ENCODE measurements around the gene TPM3. TPM values are rescaled to one million over a fixed set of nuclear protein-coding genes. Genes with fewer than 3 reads are reported as not detected.

Gene TPM3
- total and polyA plus RNA-seq, 9 of the 15 experiments (the other 6 are each of a cell fraction or from before 2014, with no cell fraction given): 202 to 604 (median 421) TPM

DNA sequence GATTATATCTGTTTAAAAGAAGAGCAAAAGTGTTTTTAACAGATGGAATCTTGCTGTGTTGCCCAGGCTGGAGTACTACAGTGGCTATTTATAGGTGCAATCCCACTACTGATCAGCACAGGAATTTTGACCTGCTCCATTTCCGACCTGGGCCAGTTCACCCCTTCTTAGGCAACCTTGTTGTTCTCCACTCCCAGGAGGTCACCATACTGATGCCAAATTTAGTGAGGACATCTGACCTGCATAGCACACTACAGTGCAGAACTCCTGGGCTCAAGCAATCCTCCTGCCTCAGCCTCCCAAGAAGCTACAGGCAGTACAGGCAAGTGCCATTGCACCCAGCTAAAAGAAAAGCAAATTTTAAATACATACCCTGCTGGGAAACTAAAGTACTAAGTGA, 25.7 kb downstream of the TPM3 start:
- Histone ChIP-seq H3K4me1 (replicated peaks in 1 of 2; ENCODE audit: control insufficient read depth in 2 of 2, insufficient read depth in 2 of 2, low read length in 2 of 2) (no peaks in the 10 kb centered on the region), H4K20me1 (replicated peaks; ENCODE audit: control insufficient read depth, insufficient read depth, low read length) (no peaks in the 10 kb centered on the region), H3K27me3 (ENCODE audit: control insufficient read depth in 2 of 2, insufficient read depth in 2 of 2, low read length in 2 of 2) (no peaks in the 10 kb centered on the region), H3K36me3 (ENCODE audit: control insufficient read depth, insufficient read depth, low read length) (peaks cover 96% of the 10 kb centered on the region), H3K27ac (ENCODE audit: extremely low read depth, low read depth, low read length) (no peak overlapping the region), H3K9me3 (replicated peaks; ENCODE audit: control insufficient read depth, insufficient read depth, low read depth, low read length) (0 out of 2 replicates have a peak, but pooled peaks cover 5% of the 10 kb centered on the region), H3K9me1 (ENCODE audit: control insufficient read depth, insufficient read depth, low read length) (no peaks in the 10 kb centered on the region), H3K79me2 (ENCODE audit: control insufficient read depth, insufficient read depth, low read length) (peaks cover 3% of the 10 kb centered on the region; the same call in 2 of the 3 replicates), H3K9ac (ENCODE audit: insufficient read depth in 1 of 2, low read depth in 2 of 2, low read length in 2 of 2) (no peak overlapping the region), H3K4me3 (no peak overlapping the region), H2AFZ (ENCODE audit: low read depth, low read length) (no peak overlapping the region), H3K4me2 (ENCODE audit: insufficient read depth, low read length) (no peak overlapping the region)
- ATAC-seq (no peak), DNase-seq (ENCODE audit: extremely low read depth in 1 of 4, low spot score in 3 of 4) (no peak), FAIRE-seq (no peak)
- ChIA-PET CTCF (ENCODE audit: low intra/inter-chr PET ratio) (no interaction called here), POLR2A (interaction anchor here (1.1 to 4.0 kb wide), 4 partner anchors 9 to 16 kb away, joined by 4 to 26 read pairs (median 10); no protein-coding TSS in a partner anchor)
- WGBS (ENCODE audit: insufficient coverage, low coverage, missing lambda C conversion rate): 100% methylated on average over 1 of the region's 1 CpG
- intact Hi-C loops (cut with micrococcal nuclease): no loop called here
- no TSS peak for BruUV-seq (replicated peaks)
- in situ Hi-C loops (cut with MboI): no loop called here
- TF ChIP-seq ZNF695 (CRISPR knock-in tag; IDR thresholded peaks at IDR 0.05): no peak
- TF ChIP-seq, protein P1, sequence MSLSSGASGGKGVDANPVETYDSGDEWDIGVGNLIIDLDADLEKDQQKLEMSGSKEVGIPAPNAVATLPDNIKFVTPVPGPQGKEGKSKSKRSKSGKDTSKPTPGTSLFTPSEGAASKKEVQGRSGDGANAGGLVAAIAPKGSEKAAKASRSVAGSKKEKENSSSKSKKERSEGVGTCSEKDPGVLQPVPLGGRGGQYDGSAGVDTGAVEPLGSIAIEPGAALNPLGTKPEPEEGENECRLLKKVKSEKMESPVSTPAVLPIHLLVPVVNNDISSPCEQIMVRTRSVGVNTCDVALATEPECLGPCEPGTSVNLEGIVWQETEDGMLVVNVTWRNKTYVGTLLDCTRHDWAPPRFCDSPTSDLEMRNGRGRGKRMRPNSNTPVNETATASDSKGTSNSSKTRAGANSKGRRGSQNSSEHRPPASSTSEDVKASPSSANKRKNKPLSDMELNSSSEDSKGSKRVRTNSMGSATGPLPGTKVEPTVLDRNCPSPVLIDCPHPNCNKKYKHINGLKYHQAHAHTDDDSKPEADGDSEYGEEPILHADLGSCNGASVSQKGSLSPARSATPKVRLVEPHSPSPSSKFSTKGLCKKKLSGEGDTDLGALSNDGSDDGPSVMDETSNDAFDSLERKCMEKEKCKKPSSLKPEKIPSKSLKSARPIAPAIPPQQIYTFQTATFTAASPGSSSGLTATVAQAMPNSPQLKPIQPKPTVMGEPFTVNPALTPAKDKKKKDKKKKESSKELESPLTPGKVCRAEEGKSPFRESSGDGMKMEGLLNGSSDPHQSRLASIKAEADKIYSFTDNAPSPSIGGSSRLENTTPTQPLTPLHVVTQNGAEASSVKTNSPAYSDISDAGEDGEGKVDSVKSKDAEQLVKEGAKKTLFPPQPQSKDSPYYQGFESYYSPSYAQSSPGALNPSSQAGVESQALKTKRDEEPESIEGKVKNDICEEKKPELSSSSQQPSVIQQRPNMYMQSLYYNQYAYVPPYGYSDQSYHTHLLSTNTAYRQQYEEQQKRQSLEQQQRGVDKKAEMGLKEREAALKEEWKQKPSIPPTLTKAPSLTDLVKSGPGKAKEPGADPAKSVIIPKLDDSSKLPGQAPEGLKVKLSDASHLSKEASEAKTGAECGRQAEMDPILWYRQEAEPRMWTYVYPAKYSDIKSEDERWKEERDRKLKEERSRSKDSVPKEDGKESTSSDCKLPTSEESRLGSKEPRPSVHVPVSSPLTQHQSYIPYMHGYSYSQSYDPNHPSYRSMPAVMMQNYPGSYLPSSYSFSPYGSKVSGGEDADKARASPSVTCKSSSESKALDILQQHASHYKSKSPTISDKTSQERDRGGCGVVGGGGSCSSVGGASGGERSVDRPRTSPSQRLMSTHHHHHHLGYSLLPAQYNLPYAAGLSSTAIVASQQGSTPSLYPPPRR (CRISPR knock-in tag; IDR thresholded peaks at IDR 0.05; ENCODE audit: borderline replicate concordance): no peak
- no peak for TF ChIP-seq GATAD2B (IDR thresholded peaks at IDR 0.05; ENCODE audit: borderline replicate concordance)
- TF ChIP-seq TFAM (CRISPR knock-in tag; conservative IDR thresholded peaks at IDR 0.05): no peak
- no peak for TF ChIP-seq CHCHD3 (CRISPR knock-in tag; IDR thresholded peaks at IDR 0.05)
- TF ChIP-seq ZNF589 (CRISPR knock-in tag; IDR thresholded peaks at IDR 0.05; ENCODE audit: low read depth): no peak
- no peak for TF ChIP-seq CHD1 (IDR thresholded peaks at IDR 0.05; ENCODE audit: low read length)
- no peak for TF ChIP-seq STAG1 (CRISPR knock-in tag; IDR thresholded peaks at IDR 0.05; ENCODE audit: borderline replicate concordance)
- TF ChIP-seq PHB2 (IDR thresholded peaks at IDR 0.05; ENCODE audit: low read depth): no peak
- no peak for TF ChIP-seq HDAC2 (IDR thresholded peaks at IDR 0.05)
- TF ChIP-seq XRCC3 (IDR thresholded peaks at IDR 0.05): no peak
- TF ChIP-seq, protein P2, sequence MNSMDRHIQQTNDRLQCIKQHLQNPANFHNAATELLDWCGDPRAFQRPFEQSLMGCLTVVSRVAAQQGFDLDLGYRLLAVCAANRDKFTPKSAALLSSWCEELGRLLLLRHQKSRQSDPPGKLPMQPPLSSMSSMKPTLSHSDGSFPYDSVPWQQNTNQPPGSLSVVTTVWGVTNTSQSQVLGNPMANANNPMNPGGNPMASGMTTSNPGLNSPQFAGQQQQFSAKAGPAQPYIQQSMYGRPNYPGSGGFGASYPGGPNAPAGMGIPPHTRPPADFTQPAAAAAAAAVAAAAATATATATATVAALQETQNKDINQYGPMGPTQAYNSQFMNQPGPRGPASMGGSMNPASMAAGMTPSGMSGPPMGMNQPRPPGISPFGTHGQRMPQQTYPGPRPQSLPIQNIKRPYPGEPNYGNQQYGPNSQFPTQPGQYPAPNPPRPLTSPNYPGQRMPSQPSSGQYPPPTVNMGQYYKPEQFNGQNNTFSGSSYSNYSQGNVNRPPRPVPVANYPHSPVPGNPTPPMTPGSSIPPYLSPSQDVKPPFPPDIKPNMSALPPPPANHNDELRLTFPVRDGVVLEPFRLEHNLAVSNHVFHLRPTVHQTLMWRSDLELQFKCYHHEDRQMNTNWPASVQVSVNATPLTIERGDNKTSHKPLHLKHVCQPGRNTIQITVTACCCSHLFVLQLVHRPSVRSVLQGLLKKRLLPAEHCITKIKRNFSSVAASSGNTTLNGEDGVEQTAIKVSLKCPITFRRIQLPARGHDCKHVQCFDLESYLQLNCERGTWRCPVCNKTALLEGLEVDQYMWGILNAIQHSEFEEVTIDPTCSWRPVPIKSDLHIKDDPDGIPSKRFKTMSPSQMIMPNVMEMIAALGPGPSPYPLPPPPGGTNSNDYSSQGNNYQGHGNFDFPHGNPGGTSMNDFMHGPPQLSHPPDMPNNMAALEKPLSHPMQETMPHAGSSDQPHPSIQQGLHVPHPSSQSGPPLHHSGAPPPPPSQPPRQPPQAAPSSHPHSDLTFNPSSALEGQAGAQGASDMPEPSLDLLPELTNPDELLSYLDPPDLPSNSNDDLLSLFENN (IDR thresholded peaks at IDR 0.05; ENCODE audit: low read depth in 2 of 2, low read length in 2 of 2): no peak

Data from K562 (cell line).